Measurements from ENCODE around the gene PTPN5.

GRCh38 chr11:18697576-18697975 lies 94.0 kb downstream of the PTPN5 start:
- TF ChIP-seq POLR2A (IDR thresholded peaks at IDR 0.05) (no peak), CTCF (IDR thresholded peaks at IDR 0.05) (no peak)
